GM10847 (cell line): Measurements from ENCODE around the gene EEFSEC.

Source experiments
- POLR2A ChIP-seq: IDR thresholded peaks from 2 replicates; pipeline ENCODE4 v1.6.1; 2011; ENCODE audit not compliant: insufficient read length; ENCODE audit errors: extremely low read depth

EEFSEC gene

GRCh38 chr3:128337305-128337704, 184.0 kb downstream of the EEFSEC start:
- no peak for TF ChIP-seq POLR2A

GRCh38 chr3:128338536-128339330, 185.5 kb downstream of the EEFSEC start:
- TF ChIP-seq POLR2A = no peak

- no peak for TF ChIP-seq POLR2A
Observed at GRCh38 chr3:128339491-128340012, 186.3 kb downstream of the EEFSEC start.

- TF ChIP-seq POLR2A = no peak
Observed at GRCh38 chr3:128340198-128340903, 187.1 kb downstream of the EEFSEC start.

- no peak for TF ChIP-seq POLR2A
Observed at GRCh38 chr3:128340904-128341555, 187.7 kb downstream of the EEFSEC start.

GRCh38 chr3:128341659-128342395, 188.5 kb downstream of the EEFSEC start:
- TF ChIP-seq POLR2A = no peak

GRCh38 chr3:128342701-128343180, 189.5 kb downstream of the EEFSEC start:
- TF ChIP-seq POLR2A = no peak

GRCh38 chr3:128343287-128344051, 190.2 kb downstream of the EEFSEC start:
- TF ChIP-seq POLR2A = no peak

GRCh38 chr3:128344052-128344735, 190.9 kb downstream of the EEFSEC start:
- no peak for TF ChIP-seq POLR2A

- TF ChIP-seq POLR2A = no peak
Observed at GRCh38 chr3:128345196-128345595, 191.9 kb downstream of the EEFSEC start.

- TF ChIP-seq POLR2A = no peak
Observed at GRCh38 chr3:128346562-128346961, 193.3 kb downstream of the EEFSEC start.

- no peak for TF ChIP-seq POLR2A
Observed at GRCh38 chr3:128347282-128347681, 194.0 kb downstream of the EEFSEC start.

- no peak for TF ChIP-seq POLR2A
Observed at GRCh38 chr3:128348075-128348474, 194.8 kb downstream of the EEFSEC start.
